ENCODE measurements around the gene TMX4.

GRCh38 chr20:8049310-8049709, 29.7 kb upstream of the TMX4 start:
- no peak for TF ChIP-seq CTCF (IDR thresholded peaks at IDR 0.05; ENCODE audit: control extremely low read depth in 1 of 3, insufficient read depth in 1 of 3, low read depth in 1 of 3, low read length in 3 of 3)
- no peak for TF ChIP-seq CREB1 (IDR thresholded peaks at IDR 0.05)
- TF ChIP-seq JUND (IDR thresholded peaks at IDR 0.05; ENCODE audit: low read length): no peak
- TF ChIP-seq POLR2AphosphoS5 (IDR thresholded peaks at IDR 0.05; ENCODE audit: low read depth, low read length): no peak
- TF ChIP-seq KDM1A (IDR thresholded peaks at IDR 0.05; ENCODE audit: borderline replicate concordance, low read length): no peak
- no peak for TF ChIP-seq HDAC2 (IDR thresholded peaks at IDR 0.05; ENCODE audit: borderline replicate concordance in 1 of 2, low read depth in 2 of 2, low read length in 2 of 2)
- TF ChIP-seq SIN3A (conservative IDR thresholded peaks at IDR 0.05 in 1 of 2, IDR thresholded peaks at IDR 0.05 in 1 of 2; ENCODE audit: low read depth in 1 of 2, low read length in 2 of 2): no peak
- no peak for TF ChIP-seq RFX5 (IDR thresholded peaks at IDR 0.05; ENCODE audit: borderline replicate concordance, low read depth, low read length)
- no peak for TF ChIP-seq BRCA1 (IDR thresholded peaks at IDR 0.05; ENCODE audit: low read depth, low read length)

All from H1 (cell line).